ENCODE data around the gene KLF13.

GRCh38 chr15:31365032-31365654, 38.5 kb downstream of the KLF13 start:
- TF ChIP-seq CTCF (IDR thresholded peaks at IDR 0.05 in 2 of 3, conservative IDR thresholded peaks at IDR 0.05 in 1 of 3; ENCODE audit: borderline replicate concordance in 1 of 3, insufficient read depth in 1 of 3, low read depth in 2 of 3, low read length in 2 of 3) (no peak), POLR2A (IDR thresholded peaks at IDR 0.05; ENCODE audit: borderline replicate concordance, extremely low read depth, insufficient read depth, insufficient read length) (no peak), YY1 (IDR thresholded peaks at IDR 0.05; ENCODE audit: extremely low read depth, insufficient replicate concordance, low read depth, low read length) (no peak)

All from HCT116 (cell line).